Lower lobe of right lung (tissue), 2 donors: ENCODE data around the gene AKR1E2. TPM values are rescaled to one million over a fixed set of nuclear protein-coding genes. Genes with fewer than 3 reads are reported as not detected.

Experiments used
- ATAC-seq, 2 donors: fragments of 200-7000 bp; cut with Tn5 transposase; one replicate each; pipeline ENCODE4 v1.9.1; 2020 to 2022; ENCODE audit warnings: mild to moderate bottlenecking in 2 of 2, moderate library complexity in 2 of 2
- DNase-seq: peaks from one replicate; pipeline ENCODE4 v3.0.0-alpha.2; 2020
- H3K27ac ChIP-seq: fragments of 200-600 bp; one replicate; pipeline ENCODE4 v1.8.0; 2022
- H3K27me3 ChIP-seq: fragments of 200-600 bp; one replicate; pipeline ENCODE4 v1.8.0; 2022; ENCODE audit warnings: low read depth
- H3K36me3 ChIP-seq: fragments of 200-600 bp; one replicate; pipeline ENCODE4 v1.8.0; 2022; ENCODE audit warnings: mild to moderate bottlenecking
- H3K4me1 ChIP-seq: fragments of 200-600 bp; one replicate; pipeline ENCODE4 v1.8.0; 2022
- H3K4me3 ChIP-seq: fragments of 200-600 bp; one replicate; pipeline ENCODE4 v1.8.0; 2022; ENCODE audit warnings: mild to moderate bottlenecking
- H3K9me3 ChIP-seq: fragments of 200-600 bp; one replicate; pipeline ENCODE4 v1.8.0; 2022
- CTCF ChIP-seq: fragments of 200-600 bp; IDR thresholded peaks from one replicate; pipeline ENCODE4 v1.8.0; 2022; ENCODE audit warnings: antibody characterized with exemption, mild to moderate bottlenecking
- intact Hi-C: fragments of 100-400 bp; cut with DNase I; formaldehyde crosslinking; loops from one replicate; pipeline ENCODE4 v1.11.0; 2022
- total RNA-seq: library from RNA; stranded (reverse); fragmentation: NEBNext Ultra II Directional; extraction: Animal tissue kit (Norgen Biotek cat#: 25700); gene quantifications from one replicate; pipeline ENCODE4 v1.2.1, GENCODE V29; 2021
- donor health status: DM: no; HTN: yes; CAD: no; lungs with severe emphysema.

The AKR1E2 gene
- total RNA-seq, 1 donor from 2014 or later = 11.3 TPM

GRCh38 chr10:4843525-4844180, 17.6 kb downstream of the AKR1E2 start:
- Histone ChIP-seq H3K27ac (no peak overlapping the region), H3K9me3 (no peaks in the 10 kb centered on the region), H3K27me3 (no peaks in the 10 kb centered on the region), H3K4me1 (peaks cover under 1% of the 10 kb centered on the region), H3K36me3 (no peaks in the 10 kb centered on the region), H3K4me3 (no peak overlapping the region)
- no peak for TF ChIP-seq CTCF
- intact Hi-C loops = no loop called here
- DNase-seq = no peak
- no peak for ATAC-seq

GRCh38 chr10:4844864-4845263, 18.9 kb downstream of the AKR1E2 start:
- intact Hi-C loops = no loop called here
- Histone ChIP-seq H3K4me1 (peaks cover 12% of the 10 kb centered on the region), H3K4me3 (no peak overlapping the region), H3K27me3 (no peaks in the 10 kb centered on the region), H3K36me3 (no peaks in the 10 kb centered on the region), H3K27ac (no peak overlapping the region), H3K9me3 (no peaks in the 10 kb centered on the region)
- no peak for ATAC-seq
- DNase-seq = no peak
- no peak for TF ChIP-seq CTCF

GRCh38 chr10:4845766-4846165, 19.8 kb downstream of the AKR1E2 start:
- peaks cover 20% of the 10 kb centered on the region for H3K4me1 ChIP-seq
- no peak overlapping the region for H3K4me3 ChIP-seq
- DNase-seq (no peak), ATAC-seq (no peak)
- no peak for TF ChIP-seq CTCF
- H3K9me3 ChIP-seq = no peaks in the 10 kb centered on the region
- no peak overlapping the region for H3K27ac ChIP-seq
- no peaks in the 10 kb centered on the region for H3K36me3 ChIP-seq
- intact Hi-C loops = no loop called here
- no peaks in the 10 kb centered on the region for H3K27me3 ChIP-seq

GRCh38 chr10:4846775-4847174, 20.8 kb downstream of the AKR1E2 start:
- Histone ChIP-seq H3K27ac (no peak overlapping the region), H3K27me3 (no peaks in the 10 kb centered on the region), H3K36me3 (no peaks in the 10 kb centered on the region), H3K9me3 (no peaks in the 10 kb centered on the region), H3K4me1 (peaks cover 20% of the 10 kb centered on the region), H3K4me3 (no peak overlapping the region)
- intact Hi-C loops = no loop called here
- TF ChIP-seq CTCF = no peak
- DNase-seq = no peak
- no peak for ATAC-seq

DNA sequence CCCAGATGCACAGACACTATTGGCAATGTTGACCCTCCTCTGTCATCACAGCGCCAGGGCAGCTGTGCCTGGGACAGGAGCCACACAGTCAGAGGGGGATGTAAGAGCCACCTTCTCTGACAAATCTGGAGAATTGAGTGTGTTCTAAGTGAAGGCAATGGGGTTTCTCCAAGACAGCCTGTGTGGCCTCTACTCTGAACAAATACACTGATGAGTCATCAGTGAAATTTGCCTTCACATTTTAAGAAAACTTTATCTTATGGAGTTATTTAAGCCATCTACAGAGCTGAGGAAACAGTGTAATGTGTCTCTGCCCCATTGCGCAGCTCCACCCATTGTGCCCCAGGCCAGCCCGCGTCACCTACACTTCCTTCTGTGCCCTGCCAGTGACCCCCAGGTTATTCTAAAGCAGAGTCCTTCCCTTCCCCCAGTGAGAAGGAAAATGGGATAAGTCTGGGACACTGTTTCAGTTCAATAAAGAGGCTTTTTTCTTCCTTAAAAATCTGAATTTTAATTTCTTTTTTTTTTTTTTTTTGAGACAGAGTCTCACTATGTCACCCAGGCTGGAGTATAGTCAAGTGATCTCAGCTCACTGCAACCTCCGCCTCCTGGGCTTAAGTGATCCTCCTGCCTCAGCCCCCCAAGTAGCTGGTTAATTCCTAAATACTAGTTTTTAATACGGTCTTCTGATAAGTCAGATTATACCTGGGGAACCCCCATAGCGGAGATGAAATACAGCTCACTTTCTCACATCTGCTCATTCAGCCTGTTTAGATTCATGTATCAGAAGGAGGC, 21.8 kb downstream of the AKR1E2 start:
- H3K27me3 ChIP-seq = no peaks in the 10 kb centered on the region
- ATAC-seq = no peak
- no peak overlapping the region for H3K27ac ChIP-seq
- H3K4me3 ChIP-seq = no peak overlapping the region
- H3K4me1 ChIP-seq = peaks cover 25% of the 10 kb centered on the region
- intact Hi-C loops = no loop called here
- no peaks in the 10 kb centered on the region for H3K36me3 ChIP-seq
- no peak for TF ChIP-seq CTCF
- no peak for DNase-seq
- H3K9me3 ChIP-seq = no peaks in the 10 kb centered on the region
